Heart left ventricle (tissue), 13 donors: Measurements from ENCODE around the gene ROPN1L.

Experiments
- CTCF ChIP-seq, 12 donors: fragments of 200-600 bp; sonication (generic) in 4 of 12; IDR thresholded peaks; one replicate each; pipeline versions ENCODE4 v1.5.0 to v1.8.0; 2018 to 2022; ENCODE audit warnings: antibody characterized with exemption in 12 of 12, mild to moderate bottlenecking in 5 of 12
- POLR2A ChIP-seq, 2 donors: fragments of 450-650 bp; IDR thresholded peaks; one replicate each; pipeline ENCODE4 v1.6.1; 2017; ENCODE audit warnings: antibody characterized with exemption in 2 of 2, mild to moderate bottlenecking in 2 of 2, moderate library complexity in 2 of 2
- donor health status: ischemic (EF 13 %, LVEDD 7.1; RV severe dilation, severe dysfunction).
- donor health status: DM: no; HTN: yes; CAD: no.
- donor health status: DM: no; HTN: no; CAD: no.
- donor health status: ischemic (EF 25% LVEDD 6.9; RV normal size, moderate dysfunction).
- donor health status: ischemic (EF 25% LVEDD 5.7; RV mildly dilated, moderate dysfunction).
- donor health status: ischemic (EF 35%, LVEDD 5.7; RV mildly dilated, moderate dysfunction).
- donor health status: nonischemic (EF 11% LVEDD 7.7; RV severe dilation, severe dysfunction).
- donor health status: DM: yes; HTN: yes; CAD: no.
- donor health status: PGD.
- donor health status: ischemic (EF 29% LVEDD 5.4; RV normal size, mild dysfunction).
- donor health status: nonischemic (EF 23%, LVEDD 6.1; RV moderate dilation, normal function).

- TF ChIP-seq CTCF (IDR thresholded peaks at IDR 0.05) (no peak), POLR2A (IDR thresholded peaks at IDR 0.05) (no peak)
These were observed 20.7 kb upstream of the ROPN1L start for GRCh38 chr5:10420932-10421331.
